Inferior parietal cortex (tissue), 1 donor: ENCODE data around the gene SMARCA5.

Source experiments
- DNase-seq: peaks from one replicate; pipeline ENCODE4 v3.0.0-alpha.2; 2016; ENCODE audit errors: extremely low spot score

SMARCA5 gene

GRCh38 chr4:143531788-143532491, 18.4 kb downstream of the SMARCA5 start:
- no peak for DNase-seq

DNA sequence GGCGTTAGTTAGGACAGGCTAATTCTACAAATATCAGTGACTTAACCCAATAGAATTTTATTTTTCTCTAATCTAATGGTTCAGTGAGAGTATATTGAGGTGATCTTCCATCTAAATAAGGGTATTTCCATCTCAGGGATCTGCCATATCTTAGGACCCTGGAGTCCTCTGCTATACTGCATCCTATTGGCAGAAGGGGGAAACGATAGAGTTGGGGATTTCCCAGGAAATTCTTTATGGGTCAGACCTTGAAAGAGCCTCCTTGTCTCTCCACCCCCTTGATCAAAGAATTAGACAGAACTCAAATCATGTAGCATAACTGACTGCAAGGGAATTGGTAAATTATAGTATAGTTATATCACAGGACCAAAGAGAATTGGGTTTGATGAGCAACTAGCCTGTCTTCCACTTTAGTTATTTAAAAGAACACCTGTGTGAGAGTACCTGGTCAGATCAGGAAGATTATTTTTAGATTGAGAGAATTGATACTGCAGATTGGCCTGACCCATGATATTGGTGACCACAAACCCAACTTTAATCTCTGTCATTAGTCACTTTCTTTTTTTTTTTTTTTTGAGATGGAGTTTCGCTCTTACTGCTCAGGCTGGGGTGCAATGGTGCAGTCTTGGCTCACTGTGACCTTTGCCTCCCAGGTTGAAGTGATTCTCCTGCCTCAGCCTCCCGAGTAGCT, 25.6 kb downstream of the SMARCA5 start:
- no peak for DNase-seq

DNA sequence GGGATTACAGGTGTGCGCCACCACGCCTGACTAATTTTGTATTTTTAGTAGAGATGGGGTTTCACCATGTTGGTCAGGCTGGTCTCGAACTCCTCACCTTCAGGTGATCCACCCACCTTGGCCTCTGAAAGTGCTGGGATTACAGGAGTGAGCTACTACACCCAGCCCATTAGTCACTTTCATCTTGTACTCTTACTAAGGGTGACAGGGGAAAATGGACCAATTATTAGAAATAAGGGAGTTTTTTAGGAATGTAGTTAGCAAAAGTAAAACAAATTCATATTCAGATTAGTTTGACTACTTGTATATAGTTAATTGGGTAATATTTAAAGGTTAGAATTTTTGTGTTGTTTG, 26.1 kb downstream of the SMARCA5 start:
- DNase-seq: no peak

- no peak for DNase-seq
Measured at GRCh38 chr4:143549928-143550327, 36.4 kb downstream of the SMARCA5 start.

DNA sequence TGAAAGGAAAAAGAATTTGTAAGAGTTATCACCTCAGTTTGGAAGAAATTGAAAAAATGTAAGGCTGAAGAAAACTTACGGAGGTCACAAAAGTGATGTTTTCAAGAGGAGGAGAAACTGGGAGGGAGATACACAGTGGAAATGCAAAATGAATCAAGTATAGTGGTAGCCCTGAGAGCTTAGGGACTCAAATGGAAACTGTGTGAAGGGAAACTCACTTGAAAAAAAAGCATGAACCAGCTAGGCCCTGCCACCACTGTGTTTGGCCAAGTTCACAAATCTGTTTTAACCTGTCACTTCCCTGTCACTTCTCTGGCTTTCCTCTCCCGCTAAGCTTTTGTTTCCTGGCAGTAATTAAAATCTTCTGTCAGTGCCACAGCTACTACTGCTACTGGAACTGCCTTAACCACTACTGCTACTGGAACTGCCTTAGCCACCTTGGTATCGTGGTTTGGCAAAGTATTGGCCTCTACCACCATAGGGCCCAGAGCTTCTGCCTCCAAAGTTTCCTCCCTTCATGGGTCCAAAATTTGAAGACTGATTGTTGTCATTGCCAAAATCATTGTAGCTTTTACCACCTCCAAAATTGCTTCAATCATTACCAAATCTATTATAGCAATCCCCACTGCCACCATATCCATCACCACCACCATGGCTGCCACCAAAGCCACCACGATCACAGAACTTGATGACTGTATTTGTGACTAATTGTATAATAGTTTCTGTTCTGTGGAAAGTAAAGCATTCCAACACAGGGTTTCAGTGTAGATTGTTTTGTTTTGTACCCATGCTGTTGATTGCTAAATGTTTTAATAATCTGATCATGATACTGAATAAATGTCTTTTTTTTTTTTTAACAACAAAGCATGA, 41.5 kb downstream of the SMARCA5 start:
- DNase-seq: no peak

GRCh38 chr4:143555676-143556075, 42.2 kb downstream of the SMARCA5 start:
- DNase-seq: no peak

- DNase-seq: no peak
Measured at GRCh38 chr4:143558286-143558685, 44.8 kb downstream of the SMARCA5 start.

DNA sequence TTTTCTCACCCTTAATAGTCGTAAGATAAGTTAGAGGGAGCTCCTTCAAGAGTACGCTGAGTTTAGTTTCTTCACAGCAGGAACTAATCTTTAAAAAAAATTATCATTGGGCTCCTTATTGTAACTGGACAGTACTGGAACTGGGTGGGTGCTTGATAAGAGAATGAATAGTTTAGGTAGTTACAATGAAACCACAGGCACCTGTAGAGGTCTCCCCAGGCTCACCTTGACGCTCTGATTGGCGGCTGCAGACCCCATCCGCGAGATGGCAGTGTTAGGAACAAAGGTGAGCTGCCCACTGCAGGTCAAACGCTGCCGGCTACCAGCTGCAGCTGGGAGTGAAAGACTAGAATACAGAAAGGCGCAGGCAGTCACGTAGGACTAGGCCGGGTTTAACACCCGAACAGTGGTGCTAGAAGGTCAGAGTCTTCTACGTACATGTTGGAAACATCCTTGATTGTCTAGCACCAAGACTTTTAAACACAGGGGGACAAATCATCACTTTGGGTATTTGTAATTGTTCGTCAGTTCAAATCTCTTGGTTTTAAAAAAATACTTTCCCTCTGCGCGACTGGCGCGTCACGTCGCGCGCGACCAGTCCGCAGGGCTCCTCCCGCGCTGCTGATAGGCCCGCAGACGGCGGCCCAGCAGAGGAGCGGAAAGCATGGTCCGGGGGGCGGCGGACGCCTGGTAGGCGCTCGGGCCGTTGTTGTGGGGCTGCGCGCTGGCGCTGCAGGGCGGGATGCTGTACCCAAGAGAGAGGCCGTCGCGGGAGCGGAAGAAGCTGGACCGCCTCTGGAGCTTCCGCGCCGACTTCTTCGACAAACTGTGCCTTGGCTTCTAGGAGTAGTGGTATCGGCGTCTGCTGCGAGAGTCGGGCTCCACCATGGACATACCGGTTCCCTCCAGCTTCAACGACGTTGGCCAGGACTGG, 45.6 kb downstream of the SMARCA5 start:
- peak; percentile 51 for DNase-seq

DNA sequence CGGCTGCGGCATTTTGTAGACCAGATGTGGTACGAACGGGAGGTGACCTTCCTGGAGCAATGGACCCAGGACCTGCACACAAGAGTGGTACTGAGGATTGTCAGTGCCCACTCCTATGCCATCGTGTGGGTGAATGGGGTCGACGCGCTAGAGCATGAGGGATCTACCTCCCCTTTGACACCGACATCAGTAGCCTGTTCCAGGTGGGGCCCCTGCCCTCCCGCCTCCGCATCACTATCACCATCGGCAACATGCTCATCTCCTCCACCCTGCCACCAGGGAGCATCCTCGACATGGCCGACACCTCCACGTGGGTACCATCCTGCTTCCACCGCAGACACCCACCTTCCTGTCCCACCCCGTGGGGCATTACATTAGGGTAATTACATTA, 46.2 kb downstream of the SMARCA5 start:
- DNase-seq: no peak

DNA sequence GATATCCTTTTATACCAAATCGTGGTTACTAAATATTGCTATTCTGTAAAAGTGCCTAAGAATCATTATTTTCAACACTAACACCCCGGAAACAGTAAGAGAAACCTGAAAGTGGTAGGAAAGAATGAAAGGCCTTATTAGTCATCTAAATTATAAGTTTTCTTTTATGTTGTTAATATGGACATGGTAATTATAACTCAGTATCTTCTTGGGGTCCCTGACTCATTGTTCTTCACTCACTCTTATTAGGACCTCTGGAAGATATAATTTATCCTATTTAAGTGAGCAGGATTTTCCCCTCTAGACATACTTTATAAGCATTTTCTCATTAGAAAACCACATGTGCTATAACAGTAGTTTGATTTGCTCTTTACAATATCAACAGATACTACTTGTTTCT, 51.0 kb downstream of the SMARCA5 start:
- no peak for DNase-seq

DNA sequence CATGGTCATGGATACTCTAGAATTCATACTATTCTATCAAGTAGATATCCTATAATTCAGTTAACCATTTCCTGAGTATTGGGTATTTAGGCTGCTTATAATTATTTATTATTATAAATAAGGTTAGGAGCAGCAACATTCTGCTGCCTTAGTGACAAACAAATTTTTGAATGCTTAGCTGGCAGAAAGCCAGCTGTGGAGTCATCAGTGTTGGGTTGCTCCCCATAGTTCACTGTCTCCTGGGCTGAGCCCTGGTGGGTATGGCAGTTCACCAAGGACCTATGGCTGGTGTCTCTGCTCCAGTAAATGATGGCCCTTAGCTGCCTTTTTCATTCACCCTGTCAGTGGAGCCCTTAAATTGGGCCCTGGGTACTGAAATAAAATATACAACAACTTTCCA, 61.8 kb downstream of the SMARCA5 start:
- DNase-seq: no peak

- no peak for DNase-seq
Measured at GRCh38 chr4:143581331-143581946, 67.9 kb downstream of the SMARCA5 start.

- no peak for DNase-seq
Measured at GRCh38 chr4:143585548-143585947, 72.0 kb downstream of the SMARCA5 start.

GRCh38 chr4:143586080-143586479, 72.6 kb downstream of the SMARCA5 start:
- no peak for DNase-seq

- no peak for DNase-seq
Measured at GRCh38 chr4:143587703-143588102, 74.2 kb downstream of the SMARCA5 start.

GRCh38 chr4:143597276-143597675, 83.8 kb downstream of the SMARCA5 start:
- no peak for DNase-seq

GRCh38 chr4:143598816-143599215, 85.3 kb downstream of the SMARCA5 start:
- DNase-seq: no peak

DNA sequence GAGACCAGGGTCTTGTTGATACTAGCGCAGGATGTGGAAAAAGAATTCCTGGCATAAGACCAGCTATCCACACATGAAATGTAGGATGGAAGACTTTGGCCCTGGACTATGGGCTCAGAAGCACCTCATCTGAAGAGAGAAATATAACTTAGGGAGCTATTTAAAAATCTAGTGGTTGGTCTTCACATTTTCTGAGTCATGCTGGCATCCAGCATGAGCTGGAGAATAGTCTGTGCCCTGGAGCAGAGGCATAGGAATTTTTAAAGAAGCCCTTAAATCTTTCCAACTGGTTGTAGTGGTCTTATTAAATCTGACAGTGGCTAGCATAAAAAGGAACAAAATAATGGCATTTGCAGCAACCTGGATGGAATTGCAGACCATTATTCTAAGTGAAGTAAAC, 86.3 kb downstream of the SMARCA5 start:
- DNase-seq: no peak

DNA sequence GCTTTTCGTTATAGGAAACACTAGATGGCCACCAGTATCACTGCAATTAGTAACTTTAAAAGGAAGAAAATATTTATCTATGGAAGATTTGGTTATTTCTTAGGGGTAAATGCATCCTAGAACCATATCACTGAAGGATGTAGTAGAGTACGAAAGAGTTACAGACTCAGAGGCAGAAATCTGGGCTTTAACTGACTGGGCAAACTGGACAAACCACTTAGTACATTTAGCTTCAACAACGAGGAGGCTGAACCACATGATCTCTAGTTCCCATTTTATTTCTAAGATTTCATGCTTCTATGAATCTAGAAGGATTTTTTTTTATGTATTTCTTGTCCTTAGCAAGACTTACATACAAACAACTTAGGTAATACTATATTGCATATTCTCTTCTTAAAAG, 93.0 kb downstream of the SMARCA5 start:
- no peak for DNase-seq
